Testis (tissue), 3 donors: ENCODE results near the gene GPC6. TPM values are rescaled to one million over a fixed set of nuclear protein-coding genes. Genes with fewer than 3 reads are reported as not detected.
A peak's percentile ranks its signal among the peaks of the same experiment; 100 is the strongest.

Source experiments
- DNase-seq: peaks from one replicate; pipeline ENCODE4 v3.0.0-alpha.2; 2019
- H3K27ac ChIP-seq, 2 donors: fragments of 200-600 bp; sonication (generic); one replicate each; pipeline ENCODE4 v1.5.1; 2019
- H3K27me3 ChIP-seq: fragments of 200-600 bp; sonication (generic); one replicate; pipeline ENCODE4 v1.5.1; 2019
- H3K36me3 ChIP-seq: fragments of 200-600 bp; sonication (generic); one replicate; pipeline ENCODE4 v1.5.1; 2017; ENCODE audit warnings: low read depth; ENCODE audit errors: missing control alignments
- H3K4me1 ChIP-seq: fragments of 200-600 bp; sonication (generic); one replicate; pipeline ENCODE4 v1.5.1; 2019
- H3K4me3 ChIP-seq, 2 donors: fragments of 200-600 bp; sonication (generic); one replicate each; pipeline ENCODE4 v1.5.1; 2017 to 2019
- H3K9me3 ChIP-seq: fragments of 200-600 bp; sonication (generic); one replicate; pipeline ENCODE4 v1.5.1; 2017
- POLR2A ChIP-seq: fragments of 450-650 bp; IDR thresholded peaks from one replicate; pipeline ENCODE4 v1.6.1; 2017; ENCODE audit warnings: antibody characterized with exemption, mild to moderate bottlenecking, moderate library complexity
- WGBS, 2 donors: methylation state at CpG; one replicate each; pipeline ENCODE4 v1.1.5; 2018; 5-methylcytosine and 5-hydroxymethylcytosine counted together
- intact Hi-C: fragments of 100-400 bp; cut with DNase I; formaldehyde crosslinking; loops from one replicate; pipeline ENCODE4 v1.15.1; 2023; ENCODE audit warnings: low total_unique reads
- polyA plus RNA-seq: library from polyadenylated mRNA; stranded (reverse); fragments of 350-450 nt; fragmentation: Illumina TruSeq; extraction: RNeasy Lipid Tissue Mini Kit (QIAGEN cat#74804); gene quantifications from one replicate; pipeline ENCODE4 v1.2.3, GENCODE V29; 2014; ENCODE audit warnings: low read depth, low replicate concordance; ENCODE audit not compliant: insufficient read depth
- total RNA-seq, 2 donors: library from RNA; depleted of rRNA; stranded (reverse); fragments of >200 nt; gene quantifications; one replicate each; pipeline ENCODE4 v1.2.3, GENCODE V29; 2016
- TF ChIP-seq, protein P1 (sequence below), 3 experiments: fragments of 450-650 bp in 2 of 3; fragments of 200-600 bp in 1 of 3; sonication (generic) in 1 of 3; IDR thresholded peaks; one replicate each; pipeline ENCODE4 v1.5.1; 2016 to 2019; ENCODE audit warnings: antibody characterized with exemption in 3 of 3, mild to moderate bottlenecking in 2 of 3, moderate library complexity in 1 of 3

The GPC6 gene
- total and polyA plus RNA-seq, 3 donors from 2014 or later: 2.2 to 6.9 (median 4.3) TPM

DNA sequence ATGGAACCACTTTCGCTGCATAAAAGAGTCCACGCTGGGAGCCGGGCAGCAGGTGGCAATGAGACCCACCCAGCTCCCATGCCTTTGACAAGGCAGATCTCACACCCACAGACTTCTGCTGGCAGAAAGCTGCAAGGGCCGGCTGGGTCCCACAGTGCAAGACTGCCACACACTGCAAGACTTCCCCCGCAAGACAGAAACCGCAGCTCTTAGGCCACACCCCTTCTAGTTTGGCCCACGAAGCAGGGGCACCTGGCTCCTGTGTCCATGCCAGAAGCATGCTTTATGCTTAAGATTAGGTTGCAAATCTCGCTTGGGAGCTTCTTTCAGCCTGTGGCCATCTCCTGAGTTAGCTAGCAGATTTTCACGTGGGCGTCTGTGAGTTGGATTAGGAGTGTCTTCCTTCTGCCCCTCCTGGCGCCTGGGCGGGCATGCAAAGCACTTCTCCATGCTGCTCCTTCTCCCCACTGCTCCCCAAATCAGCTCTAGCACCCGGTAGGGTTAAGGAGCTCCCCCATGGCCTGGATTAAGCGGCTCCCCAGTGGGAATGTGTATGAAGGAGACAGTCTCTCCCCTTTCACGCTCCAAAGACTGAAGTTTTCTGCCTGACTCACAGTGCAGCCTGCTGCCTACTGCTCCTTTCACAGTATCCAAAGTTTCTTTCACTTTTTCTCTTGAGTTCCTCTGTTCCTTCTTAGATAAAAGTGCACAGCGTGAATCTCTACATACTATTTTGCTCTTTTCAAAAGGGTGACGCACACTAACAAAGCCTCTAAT is 17.7 kb downstream of the GPC6 start:
- no peak for DNase-seq
- Histone ChIP-seq H3K27ac (no peak overlapping the region), H3K9me3 (peaks cover 3% of the 10 kb centered on the region), H3K4me3 (peak overlapping the region in 1 of 2 donors; percentile 43), H3K27me3 (no peaks in the 10 kb centered on the region), H3K4me1 (no peaks in the 10 kb centered on the region), H3K36me3 (no peaks in the 10 kb centered on the region)
- TF ChIP-seq, protein P1, sequence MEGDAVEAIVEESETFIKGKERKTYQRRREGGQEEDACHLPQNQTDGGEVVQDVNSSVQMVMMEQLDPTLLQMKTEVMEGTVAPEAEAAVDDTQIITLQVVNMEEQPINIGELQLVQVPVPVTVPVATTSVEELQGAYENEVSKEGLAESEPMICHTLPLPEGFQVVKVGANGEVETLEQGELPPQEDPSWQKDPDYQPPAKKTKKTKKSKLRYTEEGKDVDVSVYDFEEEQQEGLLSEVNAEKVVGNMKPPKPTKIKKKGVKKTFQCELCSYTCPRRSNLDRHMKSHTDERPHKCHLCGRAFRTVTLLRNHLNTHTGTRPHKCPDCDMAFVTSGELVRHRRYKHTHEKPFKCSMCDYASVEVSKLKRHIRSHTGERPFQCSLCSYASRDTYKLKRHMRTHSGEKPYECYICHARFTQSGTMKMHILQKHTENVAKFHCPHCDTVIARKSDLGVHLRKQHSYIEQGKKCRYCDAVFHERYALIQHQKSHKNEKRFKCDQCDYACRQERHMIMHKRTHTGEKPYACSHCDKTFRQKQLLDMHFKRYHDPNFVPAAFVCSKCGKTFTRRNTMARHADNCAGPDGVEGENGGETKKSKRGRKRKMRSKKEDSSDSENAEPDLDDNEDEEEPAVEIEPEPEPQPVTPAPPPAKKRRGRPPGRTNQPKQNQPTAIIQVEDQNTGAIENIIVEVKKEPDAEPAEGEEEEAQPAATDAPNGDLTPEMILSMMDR (IDR thresholded peaks at IDR 0.05): no peak
- TF ChIP-seq POLR2A: no peak
- intact Hi-C loops: no loop called here
- WGBS, 2 donors: 25 to 39% methylated on average over 16 of the region's 17 CpGs

DNA sequence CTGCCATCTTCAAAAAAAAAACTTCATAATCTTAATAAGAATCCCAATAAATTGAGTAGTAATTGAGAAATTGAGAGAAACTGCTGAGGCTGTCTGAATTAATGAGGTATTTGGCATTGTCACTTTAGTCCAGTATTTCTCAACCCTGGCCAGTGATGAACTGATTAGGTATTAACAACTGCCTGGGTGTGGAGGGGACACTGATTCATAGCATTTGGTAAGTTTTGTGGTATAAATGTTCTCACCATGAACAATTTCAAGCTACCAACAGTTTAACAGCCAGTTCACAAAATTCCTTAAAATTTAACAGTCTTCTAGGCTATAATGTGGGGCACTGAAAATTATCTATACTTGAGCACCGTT is 18.3 kb downstream of the GPC6 start:
- TF ChIP-seq, protein P1 (IDR thresholded peaks at IDR 0.05): no peak
- TF ChIP-seq POLR2A: no peak
- peaks cover 3% of the 10 kb centered on the region for H3K9me3 ChIP-seq
- H3K27ac ChIP-seq: no peak overlapping the region
- peak overlapping the region in 1 of 2 donors; percentile 43 for H3K4me3 ChIP-seq
- intact Hi-C loops: no loop called here
- DNase-seq: no peak
- WGBS, 2 donors: 68 to 70% methylated on average over 1 of the region's 1 CpG
- no peaks in the 10 kb centered on the region for H3K4me1 ChIP-seq
- no peaks in the 10 kb centered on the region for H3K27me3 ChIP-seq
- H3K36me3 ChIP-seq: no peaks in the 10 kb centered on the region

DNA sequence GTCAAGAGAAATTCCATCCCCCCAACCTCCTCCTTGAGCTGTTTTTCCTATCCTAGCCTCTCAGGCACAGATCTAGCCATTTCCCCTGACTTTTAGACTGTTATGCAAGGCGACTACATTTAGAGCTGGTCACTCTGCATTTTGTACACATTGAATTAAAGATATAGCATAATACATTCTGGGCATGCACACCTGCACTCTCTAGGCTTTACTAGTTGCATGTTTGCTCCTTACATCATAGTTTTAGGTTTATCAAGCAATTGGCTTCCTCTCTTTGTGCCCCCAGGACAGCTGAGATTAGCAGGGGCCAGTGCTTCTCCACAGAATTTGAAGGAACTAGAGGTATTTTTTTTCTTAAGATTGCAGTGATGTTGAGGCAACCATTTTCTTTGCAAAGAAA is 19.5 kb downstream of the GPC6 start:
- DNase-seq: no peak
- no peak for TF ChIP-seq POLR2A
- TF ChIP-seq, protein P1 (IDR thresholded peaks at IDR 0.05): no peak
- no peak overlapping the region for H3K4me3 ChIP-seq
- no peaks in the 10 kb centered on the region for H3K36me3 ChIP-seq
- H3K27me3 ChIP-seq: no peaks in the 10 kb centered on the region
- WGBS, 2 donors: 89 to 96% methylated on average over 1 of the region's 1 CpG
- intact Hi-C loops: no loop called here
- H3K27ac ChIP-seq: no peak overlapping the region
- H3K4me1 ChIP-seq: no peaks in the 10 kb centered on the region
- no peaks in the 10 kb centered on the region for H3K9me3 ChIP-seq

DNA sequence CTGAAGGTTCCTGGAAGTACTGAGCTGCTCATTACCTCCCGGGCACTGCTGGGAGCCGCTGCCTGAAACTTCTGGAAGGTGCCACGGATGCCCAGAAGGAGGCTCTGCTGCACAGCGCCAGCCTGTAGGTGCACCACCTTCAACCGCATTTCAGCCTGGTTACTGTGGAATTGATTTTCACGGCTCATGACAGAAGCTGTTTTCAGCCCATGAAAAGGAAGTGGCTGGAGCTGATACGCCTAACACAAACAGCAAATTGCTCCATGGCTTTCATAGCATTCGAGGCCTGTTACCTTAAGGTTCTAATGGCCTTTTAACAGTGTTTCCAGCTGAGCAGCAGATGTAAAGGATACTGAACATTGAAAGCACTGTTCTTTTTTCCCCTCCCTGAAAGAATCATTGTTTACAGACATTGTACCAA is 22.0 kb downstream of the GPC6 start:
- TF ChIP-seq, protein P1 (IDR thresholded peaks at IDR 0.05): no peak
- no peak for TF ChIP-seq POLR2A
- no peaks in the 10 kb centered on the region for H3K9me3 ChIP-seq
- H3K4me3 ChIP-seq: no peak overlapping the region
- H3K4me1 ChIP-seq: no peaks in the 10 kb centered on the region
- H3K27ac ChIP-seq: no peak overlapping the region
- no peak for DNase-seq
- no peaks in the 10 kb centered on the region for H3K27me3 ChIP-seq
- intact Hi-C loops: no loop called here
- 93% methylated on average over 8 of the region's 8 CpGs for WGBS, 2 donors
- H3K36me3 ChIP-seq: no peaks in the 10 kb centered on the region
